ENCODE measurements around the gene MAP2K2.

MAP2K2 gene

GRCh38 chr19:4121815-4122214, 2.1 kb downstream of the MAP2K2 start:
- ATAC-seq (replicated peaks; ENCODE audit: extremely low read depth, poor library complexity, severe bottlenecking) (no peak), DNase-seq (ENCODE audit: low spot score in 2 of 2) (no peak)
- Mint-ChIP-seq H3K27me3 (no peaks in the 10 kb centered on the region), H3K4me3 (no peak overlapping the region), H3K27ac (ENCODE audit: low read depth) (peak overlapping the region; percentile 98), H3K9me3 (no peaks in the 10 kb centered on the region), H3K4me1 (peaks cover 31% of the 10 kb centered on the region), H3K36me3 (ENCODE audit: insufficient read depth) (peaks cover 17% of the 10 kb centered on the region)

- peak overlapping the region; percentile 98 for H3K27ac Mint-ChIP-seq (ENCODE audit: low read depth)
- no peak overlapping the region for H3K4me3 Mint-ChIP-seq
- peaks cover 31% of the 10 kb centered on the region for H3K4me1 Mint-ChIP-seq
- H3K27me3 Mint-ChIP-seq: no peaks in the 10 kb centered on the region
- ATAC-seq (replicated peaks; ENCODE audit: extremely low read depth, poor library complexity, severe bottlenecking) (no peak), DNase-seq (ENCODE audit: low spot score in 2 of 2) (no peak)
- no peaks in the 10 kb centered on the region for H3K9me3 Mint-ChIP-seq
- H3K36me3 Mint-ChIP-seq (ENCODE audit: insufficient read depth): peaks cover 17% of the 10 kb centered on the region
Measured at GRCh38 chr19:4121273-4121612, 2.7 kb downstream of the MAP2K2 start.

GRCh38 chr19:4120559-4121272, 3.2 kb downstream of the MAP2K2 start:
- H3K4me3 Mint-ChIP-seq: no peak overlapping the region

GRCh38 chr19:4119763-4120162, 4.2 kb downstream of the MAP2K2 start:
- peak overlapping the region; percentile 82 for H3K27ac Mint-ChIP-seq (ENCODE audit: low read depth)
- ATAC-seq (replicated peaks; ENCODE audit: extremely low read depth, poor library complexity, severe bottlenecking) (no peak), DNase-seq (ENCODE audit: low spot score in 2 of 2) (no peak)
- no peak overlapping the region for H3K4me3 Mint-ChIP-seq
- no peaks in the 10 kb centered on the region for H3K9me3 Mint-ChIP-seq
- peaks cover 16% of the 10 kb centered on the region for H3K36me3 Mint-ChIP-seq (ENCODE audit: insufficient read depth)
- H3K4me1 Mint-ChIP-seq: peaks cover 40% of the 10 kb centered on the region
- H3K27me3 Mint-ChIP-seq: no peaks in the 10 kb centered on the region

More at GRCh38 chr19:4120559-4121272, 3.2 kb downstream of the MAP2K2 start:
- no peaks in the 10 kb centered on the region for H3K9me3 Mint-ChIP-seq
- ATAC-seq (replicated peaks; ENCODE audit: extremely low read depth, poor library complexity, severe bottlenecking) (no peak), DNase-seq (ENCODE audit: low spot score in 2 of 2) (no peak)
- H3K4me1 Mint-ChIP-seq: peaks cover 32% of the 10 kb centered on the region
- H3K27me3 Mint-ChIP-seq: no peaks in the 10 kb centered on the region
- peak overlapping the region; percentile 98 for H3K27ac Mint-ChIP-seq (ENCODE audit: low read depth)
- peaks cover 19% of the 10 kb centered on the region for H3K36me3 Mint-ChIP-seq (ENCODE audit: insufficient read depth)

GRCh38 chr19:4115818-4116385, 8.0 kb downstream of the MAP2K2 start:
- no peaks in the 10 kb centered on the region for H3K9me3 Mint-ChIP-seq
- H3K36me3 Mint-ChIP-seq (ENCODE audit: insufficient read depth): peaks cover 15% of the 10 kb centered on the region
- ATAC-seq (replicated peaks; ENCODE audit: extremely low read depth, poor library complexity, severe bottlenecking): no peak
- no peak for DNase-seq (ENCODE audit: low spot score in 2 of 2)
- H3K4me3 Mint-ChIP-seq: no peak overlapping the region
- peaks cover 37% of the 10 kb centered on the region for H3K4me1 Mint-ChIP-seq
- no peaks in the 10 kb centered on the region for H3K27me3 Mint-ChIP-seq
- H3K27ac Mint-ChIP-seq (ENCODE audit: low read depth): no peak overlapping the region

GRCh38 chr19:4115050-4115817, 8.7 kb downstream of the MAP2K2 start:
- Mint-ChIP-seq H3K27me3 (no peaks in the 10 kb centered on the region), H3K4me3 (peak overlapping the region; percentile 54), H3K36me3 (ENCODE audit: insufficient read depth) (peaks cover 16% of the 10 kb centered on the region), H3K9me3 (no peaks in the 10 kb centered on the region), H3K4me1 (peaks cover 36% of the 10 kb centered on the region), H3K27ac (ENCODE audit: low read depth) (peak overlapping the region; percentile 57)
- ATAC-seq (replicated peaks; ENCODE audit: extremely low read depth, poor library complexity, severe bottlenecking) (peak; percentile 100), DNase-seq (ENCODE audit: low spot score in 2 of 2) (peak; percentile 47 to 66)

GRCh38 chr19:4114181-4114580, 9.7 kb downstream of the MAP2K2 start:
- peaks cover 38% of the 10 kb centered on the region for H3K4me1 Mint-ChIP-seq
- ATAC-seq (replicated peaks; ENCODE audit: extremely low read depth, poor library complexity, severe bottlenecking) (no peak), DNase-seq (ENCODE audit: low spot score in 2 of 2) (no peak)
- H3K9me3 Mint-ChIP-seq: no peaks in the 10 kb centered on the region
- peaks cover 21% of the 10 kb centered on the region for H3K36me3 Mint-ChIP-seq (ENCODE audit: insufficient read depth)
- no peak overlapping the region for H3K27ac Mint-ChIP-seq (ENCODE audit: low read depth)
- no peaks in the 10 kb centered on the region for H3K27me3 Mint-ChIP-seq
- H3K4me3 Mint-ChIP-seq: peak overlapping the region; percentile 54

GRCh38 chr19:4113398-4114088, 10.4 kb downstream of the MAP2K2 start:
- H3K4me3 Mint-ChIP-seq: peak overlapping the region; percentile 36
- H3K27ac Mint-ChIP-seq (ENCODE audit: low read depth): no peak overlapping the region
- H3K4me1 Mint-ChIP-seq: peaks cover 45% of the 10 kb centered on the region
- DNase-seq (ENCODE audit: low spot score in 2 of 2) (no peak), ATAC-seq (replicated peaks; ENCODE audit: extremely low read depth, poor library complexity, severe bottlenecking) (no peak)
- no peaks in the 10 kb centered on the region for H3K27me3 Mint-ChIP-seq
- H3K9me3 Mint-ChIP-seq: no peaks in the 10 kb centered on the region
- H3K36me3 Mint-ChIP-seq (ENCODE audit: insufficient read depth): peaks cover 23% of the 10 kb centered on the region

- DNase-seq (ENCODE audit: low spot score in 2 of 2): no peak
- Mint-ChIP-seq H3K27ac (ENCODE audit: low read depth) (peak overlapping the region; percentile 46), H3K9me3 (no peaks in the 10 kb centered on the region), H3K36me3 (ENCODE audit: insufficient read depth) (peaks cover 24% of the 10 kb centered on the region), H3K27me3 (no peaks in the 10 kb centered on the region), H3K4me1 (peaks cover 53% of the 10 kb centered on the region), H3K4me3 (no peak overlapping the region)
- ATAC-seq (replicated peaks; ENCODE audit: extremely low read depth, poor library complexity, severe bottlenecking): no peak
Measured at GRCh38 chr19:4112367-4112766, 11.6 kb downstream of the MAP2K2 start.

GRCh38 chr19:4109626-4109945, 14.3 kb downstream of the MAP2K2 start:
- peak overlapping the region; percentile 53 for H3K4me3 Mint-ChIP-seq
- H3K9me3 Mint-ChIP-seq: no peaks in the 10 kb centered on the region

GRCh38 chr19:4108767-4109625, 14.9 kb downstream of the MAP2K2 start:
- DNase-seq (ENCODE audit: low spot score in 2 of 2) (peak; percentile 66 to 89), ATAC-seq (replicated peaks; ENCODE audit: extremely low read depth, poor library complexity, severe bottlenecking) (peak; percentile 69)
- Mint-ChIP-seq H3K9me3 (no peaks in the 10 kb centered on the region), H3K27me3 (no peaks in the 10 kb centered on the region), H3K4me3 (peak overlapping the region; percentile 53), H3K27ac (ENCODE audit: low read depth) (peak overlapping the region; percentile 88), H3K36me3 (ENCODE audit: insufficient read depth) (peaks cover 32% of the 10 kb centered on the region), H3K4me1 (peaks cover 67% of the 10 kb centered on the region)

More at GRCh38 chr19:4109626-4109945, 14.3 kb downstream of the MAP2K2 start:
- Mint-ChIP-seq H3K36me3 (ENCODE audit: insufficient read depth) (peaks cover 28% of the 10 kb centered on the region), H3K4me1 (peaks cover 64% of the 10 kb centered on the region), H3K27me3 (no peaks in the 10 kb centered on the region), H3K27ac (ENCODE audit: low read depth) (peak overlapping the region; percentile 88)
- ATAC-seq (replicated peaks; ENCODE audit: extremely low read depth, poor library complexity, severe bottlenecking) (no peak), DNase-seq (ENCODE audit: low spot score in 2 of 2) (no peak)

- ATAC-seq (replicated peaks; ENCODE audit: extremely low read depth, poor library complexity, severe bottlenecking) (no peak), DNase-seq (ENCODE audit: low spot score in 2 of 2) (no peak)
- Mint-ChIP-seq H3K27me3 (no peaks in the 10 kb centered on the region), H3K9me3 (no peaks in the 10 kb centered on the region), H3K4me3 (peak overlapping the region; percentile 68), H3K4me1 (peaks cover 40% of the 10 kb centered on the region), H3K36me3 (ENCODE audit: insufficient read depth) (peaks cover 29% of the 10 kb centered on the region), H3K27ac (ENCODE audit: low read depth) (peak overlapping the region; percentile 95)
Measured at GRCh38 chr19:4103080-4103433, 20.9 kb downstream of the MAP2K2 start.
